Activated naive CD4-positive, alpha-beta T cell treated with anti-CD3 and anti-CD28 coated beads, Interleukin-2, amount 50 U/mL, for 72 hours (primary cell): ENCODE results near the gene RNF145. TPM values are rescaled to one million over a fixed set of nuclear protein-coding genes. Genes with fewer than 3 reads are reported as not detected.
"Not testable (repeated sequence)": the region's sequence is repeated elsewhere in the genome, so short reads cannot be mapped to it uniquely, and the experiment has no call there.

Experiments
- ATAC-seq, 2 donors: fragments of 150-1000 bp; cut with Tn5 transposase; 2 replicates each; pipeline ENCODE4 v1.10.0; 2021; ENCODE audit warnings: mild to moderate bottlenecking in 2 of 2, moderate library complexity in 2 of 2
- DNase-seq, 2 donors: peaks; one replicate each; pipeline ENCODE4 v3.0.0; 2021 to 2022; ENCODE audit warnings: low spot score in 2 of 2
- H3K27ac Mint-ChIP-seq, 2 donors: one replicate each; pipeline ENCODE4 v1.8.0; 2022; ENCODE audit warnings: mild to moderate bottlenecking in 2 of 2, mixed read lengths in 2 of 2
- H3K36me3 Mint-ChIP-seq, 2 donors: one replicate each; pipeline ENCODE4 v1.8.0; 2022; ENCODE audit warnings: mixed read lengths in 2 of 2
- H3K9me3 Mint-ChIP-seq, 2 donors: one replicate each; pipeline ENCODE4 v1.8.0; 2022; ENCODE audit warnings: mixed read lengths in 2 of 2
- total RNA-seq, 2 donors: library from RNA; stranded (reverse); gene quantifications; one replicate each; pipeline ENCODE4 v1.2.3, GENCODE V29; 2022

The RNF145 gene
- total RNA-seq, 2 donors from 2014 or later = 56.2 to 73.0 TPM

- H3K9me3 Mint-ChIP-seq = peaks cover 14 to 37% of the 10 kb centered on the region in 2 donors
- DNase-seq (no peak), ATAC-seq (no peak)
- H3K36me3 Mint-ChIP-seq = peaks cover 9 to 30% of the 10 kb centered on the region in 2 donors
- peak overlapping the region in 1 of 2 donors; percentile 72 for H3K27ac Mint-ChIP-seq
These were observed 88.3 kb downstream of the RNF145 start for GRCh38 chr5:159121061-159121460.

- Mint-ChIP-seq H3K27ac (peak overlapping the region; percentile 72 to 75), H3K9me3 (peaks cover 9 to 33% of the 10 kb centered on the region in 2 donors), H3K36me3 (peaks cover 9 to 25% of the 10 kb centered on the region in 2 donors)
- DNase-seq (no peak), ATAC-seq (peak; percentile 29 to 63)
These were observed 88.9 kb downstream of the RNF145 start for GRCh38 chr5:159120446-159120845.

GRCh38 chr5:159119842-159120241 is 89.5 kb downstream of the RNF145 start:
- Mint-ChIP-seq H3K36me3 (peaks cover 9 to 19% of the 10 kb centered on the region in 2 donors), H3K9me3 (peaks cover 9 to 27% of the 10 kb centered on the region in 2 donors), H3K27ac (peak overlapping the region; percentile 61 to 72)
- DNase-seq, ATAC-seq: not testable (repeated sequence)

- Mint-ChIP-seq H3K36me3 (peaks cover 9 to 18% of the 10 kb centered on the region in 2 donors), H3K9me3 (peaks cover 9 to 20% of the 10 kb centered on the region in 2 donors)
- DNase-seq, H3K27ac Mint-ChIP-seq, ATAC-seq: not testable (repeated sequence)
These were observed 90.2 kb downstream of the RNF145 start for GRCh38 chr5:159118958-159119659.

- H3K36me3 Mint-ChIP-seq = no peaks in the 10 kb centered on the region
- no peak overlapping the region for H3K27ac Mint-ChIP-seq
- DNase-seq (no peak), ATAC-seq (no peak)
- peaks cover 2 to 3% of the 10 kb centered on the region in 2 donors for H3K9me3 Mint-ChIP-seq
These were observed 95.9 kb downstream of the RNF145 start for GRCh38 chr5:159113405-159113804.

- H3K27ac Mint-ChIP-seq = no peak overlapping the region
- ATAC-seq = no peak
- H3K36me3 Mint-ChIP-seq = no peaks in the 10 kb centered on the region
- no peaks in the 10 kb centered on the region for H3K9me3 Mint-ChIP-seq
- no peak for DNase-seq
These were observed 96.9 kb downstream of the RNF145 start for GRCh38 chr5:159112436-159112835.

Other genes starting within 250 kb of the RNF145 start
- under 1 TPM; 0.41 to 0.52 TPM for gene EBF1, start 109.6 kb downstream of the RNF145 start, total RNA-seq
- 10 to 100 TPM; 22.7 to 24.0 TPM for gene UBLCP1, start 53.7 kb upstream of the RNF145 start, total RNA-seq
- under 1 TPM in 1 of 2 donors, not detected in 1; 0.08 TPM for gene IL12B, start 120.9 kb upstream of the RNF145 start, total RNA-seq